OCI-LY3 (cell line): Measurements from ENCODE around the gene FKBP5.

ENCODE experiments used
- H2AFZ ChIP-seq: fragments of 200-600, 300-600 bp; shearing (Covaris generic); 2 replicates; pipeline ENCODE4 v1.6.0; 2014; ENCODE audit warnings: antibody characterized with exemption, low read depth, low read length
- H3K27ac ChIP-seq: fragments of 200-600, 300-600 bp; sonication (generic); 2 replicates; pipeline ENCODE4 v1.5.1; 2014; ENCODE audit warnings: mild to moderate bottlenecking, low read length, moderate library complexity, mixed read lengths
- H3K27me3 ChIP-seq: fragments of 200-600, 300-600 bp; sonication (generic); 2 replicates; pipeline ENCODE4 v1.6.1; 2014; ENCODE audit warnings: low read depth, low read length, mixed read lengths
- H3K36me3 ChIP-seq: fragments of 200-600, 300-600 bp; sonication (generic); replicated peaks from 2 replicates; pipeline ENCODE3; 2014; ENCODE audit warnings: low read depth, low read length, mixed read lengths
- H3K4me1 ChIP-seq: fragments of 300-600, 200-600 bp; sonication (generic); 2 replicates; pipeline ENCODE4 v1.6.1; 2014; ENCODE audit warnings: low read length, mixed read lengths
- H3K4me2 ChIP-seq: fragments of 200-600, 300-600 bp; sonication (generic); 2 replicates; pipeline ENCODE4 v1.6.1; 2014; ENCODE audit warnings: low read length, mixed read lengths
- H3K4me3 ChIP-seq: fragments of 300-600, 200-600 bp; sonication (generic); 2 replicates; pipeline ENCODE4 v1.5.1; 2014; ENCODE audit warnings: antibody characterized with exemption, mild to moderate bottlenecking, low read length, moderate library complexity
- H3K79me2 ChIP-seq: fragments of 300-600, 200-600 bp; shearing (Covaris generic); 2 replicates; pipeline ENCODE4 v1.6.1; 2014; ENCODE audit warnings: mild to moderate bottlenecking, low read length, mixed read lengths
- H3K9ac ChIP-seq: fragments of 300-600, 200-600 bp; shearing (Covaris generic); 2 replicates; pipeline ENCODE4 v1.6.0; 2014; ENCODE audit warnings: mild to moderate bottlenecking, low read length, moderate library complexity
- H3K9me3 ChIP-seq: fragments of 200-600, 300-600 bp; shearing (Covaris generic); 2 replicates; pipeline ENCODE4 v1.6.1; 2014; ENCODE audit warnings: low read length, mixed read lengths; ENCODE audit not compliant: insufficient read depth
- H4K20me1 ChIP-seq: fragments of 200-600, 300-600 bp; sonication (generic); 2 replicates; pipeline ENCODE4 v1.6.1; 2016; ENCODE audit warnings: low read length, mixed read lengths; ENCODE audit not compliant: insufficient read depth
- EZH2phosphoT487 ChIP-seq: fragments of 200-600 bp; shearing (Covaris generic); IDR thresholded peaks from 2 replicates; pipeline ENCODE4 v1.6.1; 2018; ENCODE audit warnings: antibody characterized with exemption, mixed run types, low read depth
- TF ChIP-seq, protein P1 (sequence below): fragments of 200-600, 300-600 bp; sonication (generic); IDR thresholded peaks from 2 replicates; pipeline ENCODE4 v1.5.1; 2014; ENCODE audit warnings: antibody characterized with exemption, low read length, low read depth

The FKBP5 gene

DNA sequence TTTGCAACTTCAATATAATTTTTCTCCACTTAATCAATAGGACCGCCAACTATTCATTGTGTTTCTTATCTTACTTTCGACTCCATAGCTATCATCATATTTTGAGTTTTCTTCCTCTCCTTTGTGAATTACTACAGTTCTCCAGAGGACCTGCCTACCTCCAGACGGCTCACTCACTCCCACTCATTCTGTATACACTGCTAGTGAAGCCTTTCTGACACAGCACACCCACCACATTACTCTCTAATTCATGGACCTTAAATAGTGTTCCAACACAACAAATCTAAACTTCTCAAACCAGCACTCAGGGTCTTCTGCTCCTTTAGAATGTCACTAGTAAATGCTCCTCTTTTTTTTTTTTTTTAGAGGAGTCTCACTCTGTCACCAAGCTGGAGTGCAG lies 23.8 kb downstream of the FKBP5 start:
- Histone ChIP-seq H2AFZ (no peak overlapping the region), H3K79me2 (peaks cover 84% of the 10 kb centered on the region), H3K4me2 (no peak overlapping the region), H3K4me3 (no peak overlapping the region), H3K36me3 (no peaks in the 10 kb centered on the region), H4K20me1 (peaks cover 41% of the 10 kb centered on the region), H3K4me1 (peaks cover 27% of the 10 kb centered on the region), H3K27ac (no peak overlapping the region), H3K9me3 (no peaks in the 10 kb centered on the region), H3K27me3 (no peaks in the 10 kb centered on the region), H3K9ac (no peak overlapping the region)
- no peak for TF ChIP-seq EZH2phosphoT487
- TF ChIP-seq, protein P1, sequence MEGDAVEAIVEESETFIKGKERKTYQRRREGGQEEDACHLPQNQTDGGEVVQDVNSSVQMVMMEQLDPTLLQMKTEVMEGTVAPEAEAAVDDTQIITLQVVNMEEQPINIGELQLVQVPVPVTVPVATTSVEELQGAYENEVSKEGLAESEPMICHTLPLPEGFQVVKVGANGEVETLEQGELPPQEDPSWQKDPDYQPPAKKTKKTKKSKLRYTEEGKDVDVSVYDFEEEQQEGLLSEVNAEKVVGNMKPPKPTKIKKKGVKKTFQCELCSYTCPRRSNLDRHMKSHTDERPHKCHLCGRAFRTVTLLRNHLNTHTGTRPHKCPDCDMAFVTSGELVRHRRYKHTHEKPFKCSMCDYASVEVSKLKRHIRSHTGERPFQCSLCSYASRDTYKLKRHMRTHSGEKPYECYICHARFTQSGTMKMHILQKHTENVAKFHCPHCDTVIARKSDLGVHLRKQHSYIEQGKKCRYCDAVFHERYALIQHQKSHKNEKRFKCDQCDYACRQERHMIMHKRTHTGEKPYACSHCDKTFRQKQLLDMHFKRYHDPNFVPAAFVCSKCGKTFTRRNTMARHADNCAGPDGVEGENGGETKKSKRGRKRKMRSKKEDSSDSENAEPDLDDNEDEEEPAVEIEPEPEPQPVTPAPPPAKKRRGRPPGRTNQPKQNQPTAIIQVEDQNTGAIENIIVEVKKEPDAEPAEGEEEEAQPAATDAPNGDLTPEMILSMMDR: no peak

DNA sequence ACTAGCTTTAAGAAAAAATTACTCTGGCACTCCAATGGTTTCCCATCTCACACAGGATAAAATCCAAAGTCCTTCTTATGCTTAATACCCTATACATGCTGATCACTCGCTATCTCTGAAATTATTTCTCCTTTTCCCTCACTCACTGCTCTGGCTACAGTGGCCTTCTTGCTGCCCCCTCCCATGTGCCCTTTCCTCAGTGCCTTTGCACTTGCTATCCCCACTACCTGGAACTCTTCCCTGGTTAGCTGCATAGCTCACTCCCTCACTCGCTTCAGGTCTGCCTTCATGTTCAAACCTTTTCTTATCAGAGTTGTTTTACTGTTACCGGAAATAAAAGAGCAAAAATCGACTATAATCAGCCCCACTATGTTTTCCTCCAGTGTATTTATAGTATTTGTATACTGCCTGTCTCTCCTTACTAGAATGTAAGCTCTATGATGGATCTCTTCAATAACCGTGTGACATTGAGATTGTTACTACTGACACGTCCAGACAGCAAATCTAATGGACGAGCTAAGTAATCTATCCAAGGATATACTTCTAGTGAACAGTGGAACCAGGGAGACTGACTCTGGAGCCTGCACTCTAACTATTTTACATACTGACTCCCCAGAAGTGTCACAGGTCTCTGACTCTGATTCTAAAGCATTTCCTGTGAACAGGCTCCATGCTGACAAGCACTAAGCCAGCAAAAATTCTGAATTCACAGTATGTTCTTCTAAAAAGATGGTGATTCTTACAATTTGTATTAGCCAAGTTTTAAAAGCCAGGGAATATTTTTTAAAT lies 25.1 kb downstream of the FKBP5 start:
- no peaks in the 10 kb centered on the region for H3K9me3 ChIP-seq
- no peak overlapping the region for H3K27ac ChIP-seq
- H3K79me2 ChIP-seq: peaks cover 71% of the 10 kb centered on the region
- no peak overlapping the region for H3K4me2 ChIP-seq
- peaks cover 13% of the 10 kb centered on the region for H3K4me1 ChIP-seq
- TF ChIP-seq, protein P1: no peak
- TF ChIP-seq EZH2phosphoT487: no peak
- H3K9ac ChIP-seq: no peak overlapping the region
- no peaks in the 10 kb centered on the region for H3K36me3 ChIP-seq
- H2AFZ ChIP-seq: no peak overlapping the region
- peaks cover 34% of the 10 kb centered on the region for H4K20me1 ChIP-seq
- no peaks in the 10 kb centered on the region for H3K27me3 ChIP-seq
- H3K4me3 ChIP-seq: no peak overlapping the region

DNA sequence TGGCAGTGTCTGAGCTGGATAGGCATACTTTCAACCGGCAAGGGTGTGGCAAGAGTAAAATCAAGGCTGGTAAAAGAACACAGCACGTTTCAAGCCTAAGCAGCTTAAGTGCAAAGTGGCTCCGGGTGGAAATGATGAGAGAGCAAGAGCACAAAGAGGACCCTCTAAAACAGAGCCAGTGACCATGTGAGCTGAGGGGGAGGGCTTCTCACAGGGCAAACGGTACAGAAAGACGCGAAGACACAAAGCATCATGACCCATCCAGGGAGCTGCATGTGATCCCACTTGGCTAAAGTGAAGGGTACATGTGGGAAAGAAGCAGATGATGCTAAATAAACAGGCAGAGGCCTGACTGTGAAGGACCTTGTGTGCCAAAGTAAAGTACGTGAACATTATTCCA lies 25.7 kb downstream of the FKBP5 start:
- Histone ChIP-seq H3K79me2 (peaks cover 70% of the 10 kb centered on the region), H3K9ac (no peak overlapping the region), H3K4me2 (no peak overlapping the region), H3K4me1 (peaks cover 13% of the 10 kb centered on the region), H3K4me3 (no peak overlapping the region), H3K9me3 (no peaks in the 10 kb centered on the region), H3K36me3 (no peaks in the 10 kb centered on the region), H2AFZ (no peak overlapping the region), H3K27ac (no peak overlapping the region), H4K20me1 (peaks cover 29% of the 10 kb centered on the region), H3K27me3 (no peaks in the 10 kb centered on the region)
- TF ChIP-seq, protein P1: no peak
- TF ChIP-seq EZH2phosphoT487: no peak

DNA sequence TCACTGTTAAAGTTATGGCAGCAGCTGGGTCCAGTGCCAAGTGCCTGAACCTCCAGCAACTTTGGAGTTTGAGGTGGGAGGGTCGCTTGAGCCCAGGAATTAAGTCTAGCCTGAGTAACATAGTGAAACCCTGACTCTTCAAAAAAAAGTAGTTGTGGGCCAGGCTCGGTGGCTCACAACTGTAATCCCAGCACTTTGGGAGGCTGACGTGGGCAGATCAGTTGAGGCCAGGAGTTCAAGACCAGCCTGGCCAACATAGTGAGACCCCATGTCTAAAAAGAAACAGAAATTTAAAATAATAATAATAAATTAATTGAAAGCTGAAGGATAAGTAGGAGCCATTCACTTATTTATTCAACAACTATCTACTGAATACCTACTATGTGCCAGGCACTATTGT lies 33.8 kb downstream of the FKBP5 start:
- Histone ChIP-seq H3K79me2 (peaks cover 78% of the 10 kb centered on the region), H3K36me3 (peaks cover 8% of the 10 kb centered on the region), H3K4me3 (no peak overlapping the region), H3K9ac (no peak overlapping the region), H2AFZ (no peak overlapping the region), H4K20me1 (peaks cover 39% of the 10 kb centered on the region), H3K9me3 (no peaks in the 10 kb centered on the region), H3K27ac (no peak overlapping the region), H3K4me1 (no peaks in the 10 kb centered on the region), H3K4me2 (no peak overlapping the region), H3K27me3 (no peaks in the 10 kb centered on the region)
- TF ChIP-seq, protein P1: no peak
- no peak for TF ChIP-seq EZH2phosphoT487
